Jurkat, Clone E6-1 (cell line): ENCODE measurements around the gene PLPP1. TPM values are rescaled to one million over a fixed set of nuclear protein-coding genes. Genes with fewer than 3 reads are reported as not detected.

Experiments
- DNase-seq: peaks from one replicate; pipeline ENCODE4 v3.0.0-alpha.2; 2011; ENCODE audit warnings: low read depth, low spot score
- H3K4me3 ChIP-seq: 2 replicates; pipeline ENCODE4 v1.5.1; 2011; ENCODE audit warnings: mild to moderate bottlenecking, low read length, control low read depth, moderate library complexity
- polyA plus RNA-seq: library from polyadenylated mRNA; unstranded; fragments of >200 nt; gene quantifications from one replicate; pipeline ENCODE4 v1.2.1, GENCODE V29; 2012; ENCODE audit warnings: missing spikeins; ENCODE audit not compliant: insufficient read length, insufficient read depth

Gene PLPP1
- polyA plus RNA-seq: 11.6 TPM

GRCh38 chr5:55534436-55535198 is at the start of gene PLPP1:
PLPP1 (minus strand) TSS chr5:55534964; CDS start chr5:55534629, 335 bp downstream.
- H3K4me3 ChIP-seq: peak within 1 kb of the TSS; percentile 74
- DNase-seq: peak; percentile 57

- H3K4me3 ChIP-seq: no peak overlapping the region
- no peak for DNase-seq
Measured at GRCh38 chr5:55583578-55583977, 48.8 kb upstream of the PLPP1 start.

- DNase-seq: peak; percentile 31
- H3K4me3 ChIP-seq: no peak overlapping the region
Measured at GRCh38 chr5:55582256-55582655, 47.5 kb upstream of the PLPP1 start.

GRCh38 chr5:55580042-55580441 is 45.3 kb upstream of the PLPP1 start:
- H3K4me3 ChIP-seq: no peak overlapping the region
- DNase-seq: no peak

- H3K4me3 ChIP-seq: no peak overlapping the region
- no peak for DNase-seq
Measured at GRCh38 chr5:55578771-55579170, 44.0 kb upstream of the PLPP1 start.

- no peak for DNase-seq
- H3K4me3 ChIP-seq: no peak overlapping the region
Measured at GRCh38 chr5:55577353-55578060, 42.7 kb upstream of the PLPP1 start.

- H3K4me3 ChIP-seq: no peak overlapping the region
- DNase-seq: no peak
Measured at GRCh38 chr5:55576661-55577060, 41.9 kb upstream of the PLPP1 start.

- DNase-seq: peak; percentile 61
- no peak overlapping the region for H3K4me3 ChIP-seq
Measured at GRCh38 chr5:55575815-55576583, 41.2 kb upstream of the PLPP1 start.

- DNase-seq: no peak
- H3K4me3 ChIP-seq: no peak overlapping the region
Measured at GRCh38 chr5:55572600-55572999, 37.8 kb upstream of the PLPP1 start.

GRCh38 chr5:55572020-55572419 is 37.3 kb upstream of the PLPP1 start:
- DNase-seq: peak; percentile 54
- H3K4me3 ChIP-seq: no peak overlapping the region

- no peak overlapping the region for H3K4me3 ChIP-seq
- DNase-seq: no peak
Measured at GRCh38 chr5:55570570-55570969, 35.8 kb upstream of the PLPP1 start.

GRCh38 chr5:55570026-55570425 is 35.3 kb upstream of the PLPP1 start:
- no peak for DNase-seq

GRCh38 chr5:55569513-55569865 is 34.7 kb upstream of the PLPP1 start:
- no peak overlapping the region for H3K4me3 ChIP-seq
- no peak for DNase-seq

More at GRCh38 chr5:55570026-55570425, 35.3 kb upstream of the PLPP1 start:
- H3K4me3 ChIP-seq: no peak overlapping the region

- no peak overlapping the region for H3K4me3 ChIP-seq
Measured at GRCh38 chr5:55568654-55569512, 34.1 kb upstream of the PLPP1 start.

GRCh38 chr5:55564721-55565120 is 30.0 kb upstream of the PLPP1 start:
- no peak for DNase-seq
- no peak overlapping the region for H3K4me3 ChIP-seq

More at GRCh38 chr5:55568654-55569512, 34.1 kb upstream of the PLPP1 start:
- no peak for DNase-seq

- no peak for DNase-seq
- H3K4me3 ChIP-seq: no peak overlapping the region
Measured at GRCh38 chr5:55558484-55558883, 23.7 kb upstream of the PLPP1 start.

GRCh38 chr5:55557123-55557522 is 22.4 kb upstream of the PLPP1 start:
- no peak for DNase-seq
- no peak overlapping the region for H3K4me3 ChIP-seq

GRCh38 chr5:55554585-55555202 is 19.9 kb upstream of the PLPP1 start:
- DNase-seq: no peak
- H3K4me3 ChIP-seq: no peak overlapping the region
